BJ (cell line): ENCODE results near the gene BBS1. TPM values are rescaled to one million over a fixed set of nuclear protein-coding genes. Genes with fewer than 3 reads are reported as not detected.

Experiments used
- CTCF ChIA-PET: fragments of 350-600 bp; formaldehyde crosslinking; extraction: SDS; loops from one replicate; lab custom pipeline; 2021; ENCODE audit warnings: antibody characterized with exemption, inconsistent platforms; lab: Yijun Ruan, JAX
- POLR2A ChIA-PET: fragments of 300-600 bp; sonication (Branson Sonifier 250); formaldehyde crosslinking; extraction: SDS; loops from one replicate; lab custom pipeline; 2021; ENCODE audit warnings: antibody characterized with exemption; lab: Charles Lee
- DNase-seq: peaks from one replicate; pipeline ENCODE4 v3.0.0-alpha.2; 2011; ENCODE audit warnings: low read depth
- H3K27me3 ChIP-seq: 2 replicates; pipeline ENCODE4 v1.6.0; 2011; ENCODE audit warnings: low read length; ENCODE audit not compliant: control insufficient read depth, insufficient read depth
- H3K36me3 ChIP-seq: 2 replicates; pipeline ENCODE4 v1.5.1; 2011; ENCODE audit warnings: low read length; ENCODE audit not compliant: control insufficient read depth, insufficient read depth
- H3K4me3 ChIP-seq: 2 replicates; pipeline ENCODE4 v1.5.1; 2011; ENCODE audit warnings: low read depth, mild to moderate bottlenecking, control low read depth, low read length
- CTCF ChIP-seq: IDR thresholded peaks from 2 replicates; pipeline ENCODE4 v1.5.1; 2011; ENCODE audit warnings: low read depth, mild to moderate bottlenecking, control low read depth, inconsistent platforms, low read length, moderate library complexity; ENCODE audit not compliant: insufficient read depth
- polyA plus RNA-seq: library from polyadenylated mRNA; depleted of rRNA; stranded (reverse); fragments of >200 nt; gene quantifications from 2 replicates; pipeline ENCODE4 v1.2.3, GENCODE V29; 2011

The BBS1 gene
- polyA plus RNA-seq, 1 experiment: 31.1 TPM

- no peaks in the 10 kb centered on the region for H3K27me3 ChIP-seq
- TF ChIP-seq CTCF: no peak
- H3K4me3 ChIP-seq: peak within 1 kb of the TSS; percentile 69
- H3K36me3 ChIP-seq: peaks cover 1% of the 10 kb centered on the region
- CTCF ChIA-PET: interaction anchor here (0.6 to 2.8 kb wide), 8 partner anchors 10 to 198 kb away, joined by 3 to 18 read pairs (median 4); partner anchors contain the start of genes PELI3 and RBM4B
- POLR2A ChIA-PET: interaction anchor here (0.6 to 0.7 kb wide), 2 partner anchors 14 to 59 kb away, joined by 3 to 7 read pairs; partner anchors contain the start of gene PELI3
- DNase-seq: peak; percentile 77
Observed at GRCh38 chr11:66480117-66480938, 30.1 kb upstream of the BBS1 start, which contains the start of gene DPP3. TSS of gene DPP3 (plus strand) at chr11:66480434. CDS start at chr11:66482201, 1,767 bp downstream.

DNA sequence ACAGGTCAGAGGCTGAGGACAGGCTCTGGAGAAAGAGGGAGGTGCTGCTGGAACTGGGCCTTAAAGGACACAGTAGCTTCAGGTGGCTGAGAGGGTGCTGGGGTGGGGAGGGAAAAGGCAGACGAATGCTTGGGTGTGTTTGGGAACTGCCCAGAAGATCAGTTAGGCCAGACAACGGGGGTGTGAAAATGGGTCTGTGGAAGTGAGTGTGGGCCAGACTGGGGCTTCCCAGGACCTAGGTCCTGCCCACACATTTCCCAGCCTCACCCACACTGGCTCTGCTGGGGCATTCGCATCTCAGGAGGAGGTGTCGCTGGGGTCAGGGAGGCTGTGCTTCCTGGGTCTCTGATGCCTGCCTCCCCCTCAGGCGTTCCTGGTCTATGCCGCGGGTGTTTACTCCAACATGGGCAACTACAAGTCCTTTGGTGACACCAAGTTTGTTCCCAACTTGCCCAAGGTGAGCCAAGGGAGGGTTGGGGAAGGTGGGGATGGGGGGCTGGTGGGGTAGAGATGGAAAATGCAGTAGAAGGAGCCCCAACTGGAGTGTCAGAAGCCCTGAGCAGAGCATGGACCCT, 25.5 kb upstream of the BBS1 start:
- Histone ChIP-seq H3K4me3 (no peak overlapping the region), H3K36me3 (peaks cover 8% of the 10 kb centered on the region), H3K27me3 (no peaks in the 10 kb centered on the region)
- no peak for TF ChIP-seq CTCF
- POLR2A ChIA-PET: no interaction called here
- DNase-seq: no peak
- CTCF ChIA-PET: no interaction called here

GRCh38 chr11:66488957-66489356, 21.5 kb upstream of the BBS1 start:
- CTCF ChIA-PET: no interaction called here
- no peak for TF ChIP-seq CTCF
- POLR2A ChIA-PET: no interaction called here
- Histone ChIP-seq H3K36me3 (peaks cover 20% of the 10 kb centered on the region), H3K4me3 (no peak overlapping the region), H3K27me3 (no peaks in the 10 kb centered on the region)
- no peak for DNase-seq

GRCh38 chr11:66489636-66490035, 20.8 kb upstream of the BBS1 start:
- H3K36me3 ChIP-seq: peaks cover 21% of the 10 kb centered on the region
- CTCF ChIA-PET: interaction anchor here (1.2 to 1.4 kb wide), 2 partner anchors 81 to 189 kb away, joined by 3 read pairs; no protein-coding TSS in a partner anchor

More at GRCh38 chr11:66489636-66490035, 20.8 kb upstream of the BBS1 start:
- no peak for DNase-seq
- POLR2A ChIA-PET: no interaction called here
- no peak overlapping the region for H3K4me3 ChIP-seq
- no peak for TF ChIP-seq CTCF
- H3K27me3 ChIP-seq: no peaks in the 10 kb centered on the region
